SKM-1 treated with dmso at 0.1 percent for 144 hours (cell line): ENCODE data around the gene SMIM3.

Source experiments
- DNase-seq: peaks from one replicate; lab custom pipeline; 2025; ENCODE audit not compliant: unreplicated experiment; lab: John Stamatoyannopoulos, UW

Gene SMIM3

DNA sequence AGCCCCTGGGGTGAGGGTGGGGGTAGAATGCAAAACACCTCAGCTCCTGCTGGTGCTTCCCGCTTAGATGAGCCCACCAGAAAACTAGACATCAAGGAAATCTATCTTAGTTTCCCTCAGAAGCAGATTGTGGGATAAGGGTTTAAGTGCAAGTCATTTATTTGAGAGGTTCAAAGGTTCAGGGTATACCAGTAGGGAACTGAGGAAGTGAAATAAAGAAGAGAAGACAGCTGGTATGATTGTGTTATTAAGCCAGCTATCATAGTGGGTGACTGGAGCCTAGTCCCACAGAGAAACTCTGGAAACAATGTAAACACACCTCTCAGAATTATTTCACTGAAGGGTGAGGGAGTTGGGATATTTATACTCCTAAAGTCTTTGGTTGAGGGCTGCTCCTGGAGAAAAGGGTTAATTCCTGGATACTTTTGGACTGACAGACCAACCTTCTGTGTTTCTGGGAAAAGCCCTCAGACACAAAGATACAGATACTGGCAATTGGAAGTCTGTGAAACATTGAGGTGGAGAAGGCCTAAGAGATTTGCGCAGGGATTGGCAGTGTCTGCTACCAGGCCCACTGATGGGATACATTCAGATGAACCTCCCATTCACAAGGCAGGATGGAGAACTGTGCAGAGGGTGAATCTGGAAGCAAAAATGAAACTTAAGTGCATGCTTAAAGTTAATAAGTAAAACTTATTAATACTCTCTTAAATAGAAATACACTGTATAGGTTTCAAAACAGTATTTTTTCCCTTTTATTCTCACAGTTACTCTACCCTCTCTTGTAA, 13.4 kb upstream of the SMIM3 start:
- peak; percentile 66 for DNase-seq

DNA sequence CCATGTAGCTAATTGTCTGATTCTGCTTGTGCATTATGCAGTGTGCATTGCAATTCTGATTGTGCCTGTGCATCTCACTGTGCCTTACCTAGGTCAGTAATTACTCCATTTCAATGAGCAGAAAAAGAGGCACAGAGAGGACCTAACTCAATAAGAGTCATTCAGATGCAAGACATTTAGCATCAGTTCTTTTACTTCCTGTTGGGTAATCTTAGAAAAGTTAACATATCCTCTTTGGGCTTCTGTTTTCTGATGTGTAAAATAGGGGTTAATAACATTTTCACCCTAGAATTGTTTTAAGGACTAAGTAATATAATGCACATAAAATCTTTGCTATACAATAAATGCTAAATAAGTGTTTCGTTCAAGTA, 12.8 kb upstream of the SMIM3 start:
- peak; percentile 49 for DNase-seq

DNA sequence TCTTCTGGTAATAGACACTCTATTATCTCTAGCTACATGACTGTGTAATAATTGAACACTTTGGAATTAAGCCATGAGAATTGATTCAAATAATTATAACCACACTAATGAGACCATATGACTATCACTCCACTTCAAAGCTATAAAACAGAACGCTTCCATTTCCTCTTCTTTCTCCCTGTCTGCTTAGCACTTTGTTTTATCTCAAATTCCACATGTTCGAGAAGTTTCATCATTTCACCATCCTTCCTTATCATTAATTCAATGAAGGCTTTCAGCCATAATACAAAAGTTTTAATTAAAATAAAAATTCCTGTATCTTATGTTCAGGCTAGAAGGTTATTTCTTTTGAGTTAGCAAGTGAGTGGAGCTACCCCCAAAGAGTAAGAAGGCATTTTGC, 12.3 kb upstream of the SMIM3 start:
- no peak for DNase-seq

DNA sequence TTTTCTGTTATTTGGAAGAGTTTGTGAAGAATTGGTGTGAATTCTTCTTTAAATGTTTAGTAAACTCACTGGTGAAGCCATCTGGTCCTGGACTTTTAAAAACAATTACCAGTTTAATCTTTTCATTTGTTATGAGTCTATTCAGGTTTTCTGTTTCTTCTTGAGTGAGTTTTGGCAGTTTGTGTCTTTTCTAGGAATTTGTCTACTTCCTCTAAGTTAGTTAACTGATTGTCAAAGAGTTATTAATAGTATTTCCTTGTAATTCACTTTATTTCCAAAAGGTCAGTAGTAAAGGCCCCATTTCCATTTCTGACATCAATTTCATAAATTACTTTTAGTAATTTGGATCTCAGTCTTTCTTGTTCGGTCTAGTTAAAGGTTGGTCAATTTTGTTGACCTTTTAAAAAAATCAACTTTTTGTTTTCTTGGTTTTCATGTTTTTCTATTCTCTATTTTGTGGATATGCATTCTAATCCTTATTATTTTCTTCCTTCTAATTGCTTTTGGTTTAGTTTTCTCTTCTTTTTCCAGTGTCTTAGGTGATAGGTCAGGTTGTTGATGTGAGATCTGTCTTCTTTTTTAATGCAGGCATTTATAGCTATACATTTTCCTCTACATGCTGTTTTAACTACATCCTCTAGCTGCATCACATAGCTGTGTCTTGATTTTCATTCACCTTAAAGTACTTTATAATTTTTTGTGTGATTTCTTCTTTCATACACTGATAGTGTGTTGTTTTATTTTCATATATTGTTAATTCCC, 7.3 kb upstream of the SMIM3 start:
- DNase-seq: no peak

DNA sequence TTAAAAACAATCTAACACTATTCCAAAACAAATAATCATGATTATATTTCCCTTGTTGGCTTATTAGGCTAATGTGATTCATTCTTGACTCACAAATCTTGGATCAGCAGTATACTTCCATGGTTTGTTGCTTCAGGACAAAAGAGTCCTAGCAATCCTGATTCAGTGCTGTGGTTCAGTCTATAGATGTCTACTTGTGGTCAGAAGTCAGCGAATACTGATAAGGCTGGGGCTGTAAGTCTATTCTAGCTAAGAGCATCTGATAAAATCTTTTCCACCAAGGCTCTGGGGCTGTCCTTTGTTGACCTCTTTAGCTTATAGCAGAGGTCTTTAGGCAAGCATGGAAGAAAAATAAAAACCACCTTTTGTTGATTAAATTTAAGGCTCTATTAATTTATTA, 4.4 kb upstream of the SMIM3 start:
- peak; percentile 11 for DNase-seq

DNA sequence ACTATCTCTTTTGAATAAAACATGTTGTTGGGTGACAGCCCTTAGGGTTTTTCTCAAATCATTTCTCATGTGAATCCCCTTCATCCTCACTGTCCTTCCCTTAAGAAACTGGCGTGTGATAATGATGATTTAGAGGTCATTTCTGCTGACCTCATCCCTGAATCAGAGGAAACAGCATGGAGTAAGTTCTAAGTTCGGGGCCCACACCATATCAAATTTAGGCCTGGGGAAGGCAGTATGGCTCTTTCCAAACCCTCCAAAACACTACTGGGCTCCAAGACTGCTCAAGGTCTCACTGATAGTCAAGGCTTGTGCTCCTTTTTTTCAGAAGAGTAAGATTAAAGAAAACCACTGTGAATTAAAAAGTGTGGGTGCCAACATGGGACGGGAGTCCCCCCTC, 872 bp upstream of the SMIM3 start:
- no peak for DNase-seq

DNA sequence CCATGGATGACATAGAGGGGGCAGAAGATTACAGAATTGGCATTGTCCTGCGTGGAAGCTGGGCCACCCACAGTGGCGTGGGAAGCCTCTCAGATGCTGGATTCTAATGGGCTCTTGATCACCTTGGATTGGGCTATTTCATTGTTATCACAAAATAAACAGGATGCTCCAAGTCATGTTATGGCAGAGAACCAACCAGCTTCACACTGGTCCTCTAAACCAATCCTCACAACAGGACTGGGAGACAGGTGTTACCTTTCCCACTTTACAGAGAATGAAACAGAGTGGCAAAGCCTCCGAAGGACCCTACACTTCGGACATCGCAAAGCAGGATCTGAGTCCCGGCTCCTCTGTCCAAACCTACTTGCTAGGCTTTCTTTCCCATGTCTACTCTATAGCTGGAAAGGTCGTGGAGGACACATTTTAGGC, 455 bp upstream of the SMIM3 start:
- no peak for DNase-seq

DNA sequence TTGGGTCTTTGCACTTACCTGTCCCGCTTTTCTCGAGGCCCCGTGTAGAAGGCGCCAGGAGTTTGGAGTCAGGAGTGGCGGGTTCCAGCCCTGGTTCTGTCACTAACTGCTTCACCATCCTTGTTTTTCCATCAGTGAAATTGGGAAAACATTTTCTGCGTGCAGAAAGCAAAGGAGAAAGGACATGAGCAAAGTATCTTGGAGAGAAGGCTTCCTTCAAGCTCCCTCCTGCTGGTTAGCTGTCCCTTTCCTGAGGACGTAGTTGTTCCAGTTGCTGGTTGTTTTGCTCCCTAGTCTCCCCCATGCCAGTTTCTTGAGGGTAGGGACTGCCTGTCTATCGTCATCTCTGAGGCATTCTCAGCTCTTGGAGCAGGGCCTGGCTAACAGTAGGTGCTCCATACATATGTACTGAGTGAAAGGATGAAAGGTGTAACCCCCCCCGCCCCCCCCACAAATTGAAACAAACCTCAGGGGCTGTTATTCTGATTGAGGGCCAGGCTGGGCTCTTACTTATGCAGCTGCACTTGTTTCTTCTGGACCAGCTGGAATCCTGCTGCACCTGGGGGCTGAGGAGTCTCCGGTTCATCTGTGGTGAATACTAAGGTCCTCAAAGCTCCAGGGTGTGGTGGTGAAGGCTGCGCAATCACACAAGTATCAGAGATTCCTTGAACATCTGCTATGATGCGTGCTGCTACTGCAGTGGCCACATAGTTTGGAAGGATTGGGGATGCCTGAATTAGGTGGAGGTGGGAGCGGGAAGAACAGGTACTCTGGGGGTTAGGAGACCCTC, 1.0 kb downstream of the SMIM3 start:
- DNase-seq: no peak

DNA sequence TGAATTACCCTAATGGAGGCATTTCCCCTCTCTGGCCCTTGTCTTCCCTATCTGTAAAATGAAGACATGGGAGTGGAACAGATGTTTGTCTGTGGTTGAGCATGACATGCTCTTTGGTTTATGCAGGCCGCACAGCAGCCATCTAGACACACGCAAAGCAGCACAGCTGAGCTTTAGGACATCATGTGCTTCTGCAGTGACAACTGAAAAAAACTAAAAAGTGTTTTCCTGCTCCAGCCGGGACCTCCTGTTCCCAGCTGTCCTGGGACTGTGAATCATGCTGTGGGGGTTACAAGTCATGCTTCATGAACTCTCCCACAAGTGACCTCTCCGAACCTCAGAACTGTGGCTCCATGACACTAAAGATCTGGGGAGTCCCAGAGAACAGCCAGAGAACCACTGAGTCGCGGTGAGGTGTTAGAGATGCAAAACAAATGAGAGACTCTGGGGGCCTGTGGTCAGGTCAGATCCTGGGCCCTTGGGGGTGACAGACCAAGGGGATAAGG, 1.7 kb downstream of the SMIM3 start:
- no peak for DNase-seq

DNA sequence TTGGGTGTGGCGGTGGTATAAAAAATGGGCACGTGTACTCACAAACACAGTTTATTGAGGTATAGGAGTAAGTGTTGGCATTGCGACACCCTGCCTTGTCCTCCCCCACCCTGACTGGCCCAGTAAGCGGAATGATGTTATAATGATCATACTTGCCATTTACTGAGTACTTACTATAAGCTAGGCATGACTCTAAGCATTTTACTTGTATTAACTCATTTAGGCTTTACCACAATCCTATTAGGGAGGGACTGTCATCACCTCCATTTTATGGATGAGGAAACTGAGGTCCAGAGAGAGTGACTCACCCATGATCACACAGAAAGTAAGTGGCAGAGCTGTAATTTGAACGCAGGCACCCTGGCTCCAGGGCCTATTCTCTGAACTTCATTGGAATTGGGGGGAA, 2.3 kb downstream of the SMIM3 start:
- DNase-seq: peak; percentile 31

DNA sequence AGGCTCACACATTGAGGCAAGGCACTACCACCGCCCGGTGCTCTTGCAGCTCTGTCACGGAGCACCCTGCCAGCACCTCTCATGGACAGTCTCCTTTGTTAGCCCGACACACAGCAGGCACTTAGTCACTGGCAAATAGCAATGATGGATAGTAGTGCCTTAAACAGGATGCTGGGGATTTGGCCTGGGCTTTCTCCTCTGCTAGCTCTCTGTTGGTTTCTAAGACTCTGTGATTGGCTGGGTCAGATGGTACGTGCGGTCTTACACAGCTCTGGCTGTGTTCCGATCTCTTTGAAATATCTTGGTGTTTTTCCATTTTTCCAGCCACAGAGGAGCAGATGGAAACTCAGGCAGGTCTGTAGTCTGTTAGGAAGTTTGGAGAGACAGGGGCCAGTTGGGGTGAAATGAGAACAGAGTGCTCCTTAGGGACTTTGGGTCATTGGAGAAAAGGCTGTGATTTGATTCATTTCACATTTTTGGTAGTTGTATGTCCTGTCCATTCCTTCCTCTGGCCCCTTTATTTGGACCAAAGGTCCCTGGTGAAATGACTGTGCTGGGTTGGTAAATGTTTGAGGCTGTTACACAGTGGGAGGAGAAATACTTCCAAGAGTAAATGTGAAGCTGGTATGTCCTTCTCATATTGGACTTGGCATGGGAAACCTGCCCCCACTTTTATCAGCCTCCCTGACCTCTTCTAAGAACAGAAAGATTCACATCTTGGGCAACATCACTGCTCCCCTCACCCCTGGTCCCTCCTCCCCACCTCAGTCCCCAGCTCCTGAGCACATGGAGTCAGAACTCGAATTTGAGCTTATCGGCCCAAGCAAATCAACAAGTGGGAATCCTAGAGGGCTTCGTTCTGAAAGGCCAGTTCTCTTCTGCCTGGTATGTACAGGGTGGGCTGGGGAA, 3.4 kb downstream of the SMIM3 start:
- no peak for DNase-seq

DNA sequence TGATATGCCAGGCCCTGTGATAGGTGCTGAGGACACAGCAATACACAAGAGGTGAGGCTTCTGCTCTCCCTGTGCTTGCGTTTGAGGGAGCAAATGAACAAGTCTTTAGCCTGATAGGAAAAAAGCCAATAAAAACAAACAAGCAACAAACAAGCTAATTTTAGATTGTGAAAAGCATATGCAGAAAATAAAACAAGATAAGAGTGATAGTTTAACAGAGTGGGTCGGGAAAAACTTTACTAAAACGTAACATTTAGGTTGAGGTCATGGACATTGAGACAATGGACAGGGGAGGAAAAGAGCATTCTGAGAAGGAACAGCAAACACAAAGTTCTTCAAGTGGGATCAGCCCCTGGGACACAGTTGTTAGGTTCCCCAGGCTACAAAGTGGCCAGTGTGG, 4.3 kb downstream of the SMIM3 start:
- no peak for DNase-seq

DNA sequence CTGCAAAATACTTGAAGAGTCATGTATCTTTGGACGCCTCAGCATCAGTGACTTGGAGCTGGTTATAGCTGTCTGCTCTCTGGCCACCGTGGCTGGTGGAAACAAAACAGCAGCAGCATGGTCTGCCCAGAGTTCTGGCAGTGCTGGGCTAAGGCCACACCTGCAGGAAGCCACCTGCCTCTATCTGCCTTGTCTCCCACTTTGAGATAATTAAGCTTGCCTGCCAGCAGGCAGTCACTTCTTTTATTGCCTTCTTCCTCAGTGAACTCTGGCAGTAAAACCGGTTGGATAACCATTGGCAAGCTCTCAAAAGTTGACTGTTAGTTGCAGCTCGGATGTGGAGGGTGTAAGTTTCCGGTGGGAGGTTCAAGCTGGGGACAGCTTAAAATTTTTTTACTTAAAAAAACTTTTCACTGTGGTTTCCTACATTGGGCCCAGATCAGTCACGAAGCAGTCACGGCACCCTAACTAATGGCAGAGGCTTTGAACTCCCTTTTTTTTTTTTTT, 4.9 kb downstream of the SMIM3 start:
- DNase-seq: peak; percentile 80

DNA sequence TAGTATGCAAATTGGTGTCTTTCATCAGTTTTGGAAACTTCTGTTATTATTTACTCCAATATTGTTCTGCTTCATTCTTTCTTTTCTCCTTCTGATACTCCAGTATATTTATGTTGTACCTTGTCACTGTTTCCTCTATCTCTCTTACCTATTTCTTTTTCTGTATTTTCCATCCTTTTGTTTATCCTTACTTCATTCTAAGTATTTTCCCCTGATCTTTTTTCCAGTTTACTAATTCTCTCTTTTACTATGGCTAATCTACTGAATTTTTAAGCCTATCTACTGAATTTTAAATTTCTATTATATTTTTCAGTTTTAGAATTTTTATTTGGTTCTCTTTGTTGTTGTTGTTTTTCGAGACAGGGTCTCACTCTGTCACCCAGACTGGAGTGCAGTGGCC, 7.4 kb downstream of the SMIM3 start:
- no peak for DNase-seq

DNA sequence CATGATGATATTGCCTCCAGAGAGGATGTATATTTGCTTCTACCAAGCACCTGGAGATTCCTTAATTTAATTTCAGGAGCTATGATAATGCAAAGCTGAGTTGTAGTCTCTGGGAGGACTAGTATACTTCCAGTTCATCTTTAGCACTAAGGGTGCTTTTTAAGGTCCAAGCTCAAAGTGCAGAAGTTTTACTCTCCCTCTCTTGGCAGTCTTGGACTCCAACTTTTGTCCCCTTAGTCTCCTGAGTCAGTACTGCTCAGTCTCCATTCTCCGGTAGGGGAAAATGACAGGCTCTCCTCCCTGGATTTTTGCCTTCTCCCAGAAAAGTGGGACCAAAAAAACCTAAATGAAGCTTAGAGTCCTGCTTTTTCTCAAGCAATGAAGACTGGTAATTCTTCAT, 8.3 kb downstream of the SMIM3 start:
- DNase-seq: no peak

DNA sequence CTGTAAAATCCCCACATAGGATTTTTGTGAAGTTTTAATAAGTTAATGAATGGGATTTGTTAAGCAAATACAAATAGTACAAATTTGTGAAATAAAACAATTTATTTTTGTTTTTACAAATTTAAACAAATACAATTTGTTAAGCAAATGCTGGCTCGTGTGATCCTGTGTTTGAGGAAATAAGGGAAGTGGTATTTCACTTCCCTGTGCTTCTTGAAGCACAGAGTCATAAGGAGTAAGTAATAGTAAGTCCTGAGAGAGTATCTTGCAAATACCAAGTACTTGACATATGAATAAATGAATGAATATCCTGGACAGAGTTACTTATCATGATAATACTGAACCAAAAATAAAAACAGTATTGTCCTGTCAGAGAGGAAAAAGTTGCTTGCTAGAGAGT, 9.1 kb downstream of the SMIM3 start:
- DNase-seq: peak; percentile 81

DNA sequence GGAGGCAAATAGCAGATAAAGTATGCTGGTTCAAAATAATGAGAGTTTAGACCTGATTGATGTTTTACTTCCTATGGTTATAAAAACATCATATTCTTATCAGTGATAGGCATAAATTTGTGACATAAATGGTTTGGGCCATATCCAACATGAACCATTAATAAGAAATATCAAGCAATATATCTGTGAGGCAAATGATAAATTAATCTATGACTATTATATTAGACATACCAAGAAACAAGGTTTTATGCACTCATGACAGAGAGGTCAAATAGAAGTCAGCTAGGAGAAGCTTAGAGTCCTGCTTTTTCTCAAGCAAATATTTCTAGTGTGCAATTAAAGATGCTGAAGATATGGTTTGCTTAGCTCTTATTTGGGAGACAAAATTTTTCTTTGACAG, 10.4 kb downstream of the SMIM3 start:
- no peak for DNase-seq

DNA sequence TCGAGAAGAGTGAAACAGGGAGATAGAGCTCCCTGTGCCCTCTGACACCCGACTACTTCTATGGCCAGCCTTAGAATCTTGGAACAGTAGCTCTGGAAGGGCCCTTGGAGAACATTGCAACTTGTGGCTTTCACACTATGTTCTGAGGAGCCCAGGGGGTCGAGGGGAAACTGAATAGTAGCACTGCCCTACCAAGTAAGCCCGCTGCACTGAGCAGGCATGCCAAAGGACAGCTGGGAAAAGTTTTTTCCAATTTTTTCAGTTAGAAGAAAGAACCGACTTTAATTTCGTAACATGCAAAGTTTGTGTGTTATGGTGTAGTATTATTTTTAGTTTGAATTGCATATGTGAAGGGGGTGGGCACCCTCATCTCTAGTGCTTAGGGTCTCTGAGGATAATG, 10.9 kb downstream of the SMIM3 start:
- no peak for DNase-seq

DNA sequence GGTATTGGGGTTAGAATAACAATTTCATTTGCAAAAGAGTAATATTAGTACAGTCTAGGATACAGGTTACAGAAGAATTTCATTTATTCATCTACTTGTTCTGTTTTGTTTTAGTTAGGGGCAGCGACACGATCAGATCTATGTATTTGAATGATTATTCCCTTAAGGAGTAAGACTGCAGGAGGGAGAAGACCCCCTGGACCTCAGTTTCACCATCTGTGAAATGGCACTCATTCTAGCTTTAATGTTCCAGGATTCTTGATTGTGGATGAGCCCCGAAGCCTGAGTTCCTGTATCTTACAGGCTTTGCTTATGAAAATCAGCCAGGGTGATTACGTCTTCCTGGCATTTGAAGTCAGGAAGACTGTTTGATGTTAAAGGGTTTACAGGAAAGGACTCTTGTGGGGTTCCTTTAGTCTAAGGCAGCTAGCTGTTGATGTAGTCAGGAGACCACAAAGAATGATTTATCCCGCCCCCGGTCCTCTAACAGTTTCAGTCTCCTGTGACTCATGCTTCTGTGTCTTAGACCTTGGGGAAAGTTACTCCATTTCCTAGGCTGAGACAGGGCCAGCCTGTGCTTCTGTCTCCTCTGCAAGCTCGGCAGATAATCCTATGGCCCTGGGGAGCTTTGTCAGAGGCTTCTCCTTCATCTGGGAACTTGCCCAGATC, 11.5 kb downstream of the SMIM3 start:
- peak; percentile 85 for DNase-seq

DNA sequence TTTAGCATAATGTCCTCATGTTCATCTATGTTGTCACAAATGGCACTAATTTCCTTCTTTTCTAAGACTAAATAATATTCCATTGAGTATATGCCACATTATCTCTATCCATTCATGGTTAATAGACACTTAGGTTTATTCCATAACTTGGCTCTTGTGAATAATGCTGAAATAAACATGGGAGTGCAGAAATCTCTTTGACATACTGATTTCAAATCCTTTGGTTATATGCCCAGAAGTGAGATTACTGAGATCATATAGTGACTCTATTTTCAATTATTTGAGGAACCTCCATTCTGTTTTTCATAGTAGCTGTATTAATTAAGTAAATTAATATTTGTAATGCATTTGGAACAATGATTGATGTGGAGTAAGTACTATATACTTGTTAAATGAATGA, 13.0 kb downstream of the SMIM3 start:
- no peak for DNase-seq
